ENCODE results near the gene TMEM179. TPM values are rescaled to one million over a fixed set of nuclear protein-coding genes. Genes with fewer than 3 reads are reported as not detected.

TMEM179 gene
- total and polyA plus RNA-seq, 2 of the 8 experiments (the other 6 are each of a cell fraction or from before 2014, with no cell fraction given) = 2.9 to 4.0 TPM

- no peak overlapping the region for H2BK15ac ChIP-seq (ENCODE audit: low read length)
- H3K56ac ChIP-seq (replicated peaks; ENCODE audit: insufficient read length, low read depth, low read length) = no peak overlapping the region
- H4K5ac ChIP-seq (ENCODE audit: insufficient read length, low read depth, low read length) = no peak overlapping the region
- H3K23me2 ChIP-seq (ENCODE audit: low read depth, low read length) = peaks cover 3% of the 10 kb centered on the region; the same call in 1 of the 2 replicates
- H3K27me3 ChIP-seq (replicated peaks in 1 of 4; ENCODE audit: control insufficient read depth in 3 of 4, extremely low read depth in 1 of 4, insufficient read depth in 3 of 4, low read length in 3 of 4) = no peaks in the 10 kb centered on the region
- no peak overlapping the region; the same call in 1 of the 2 replicates for H3K18ac ChIP-seq (ENCODE audit: extremely low read depth, low read length)
- WGBS, 2 experiments (ENCODE audit: extremely low coverage in 1 of 2, insufficient coverage in 1 of 2, insufficient read length in 1 of 2, insufficient replicate concordance in 2 of 2, low coverage in 1 of 2, low lambda C conversion rate in 2 of 2, missing lambda C conversion rate in 1 of 2) = 90% methylated on average over 19 of the region's 19 CpGs; no CpG with 5 or more reads in 1 of the 2 experiments
- H3K27ac ChIP-seq (ENCODE audit: low read depth, low read length) = no peak overlapping the region
- no peak overlapping the region for H2BK20ac ChIP-seq (ENCODE audit: low read length)
- no peak overlapping the region for H2AK5ac ChIP-seq (ENCODE audit: low read depth, low read length)
- DNase-seq (ENCODE audit: low read depth in 1 of 2, low spot score in 2 of 2) (no peak), FAIRE-seq (no peak)
- H4K8ac ChIP-seq (ENCODE audit: extremely low read depth, insufficient read depth, low read length) = peak overlapping the region; percentile 51; the same call in 1 of the 2 replicates
- H3K23ac ChIP-seq (ENCODE audit: insufficient read length) = no peak overlapping the region
- no peak overlapping the region for H2BK120ac ChIP-seq (replicated peaks; ENCODE audit: low read depth, low read length)
- H2BK5ac ChIP-seq (ENCODE audit: low read depth, low read length) = no peak overlapping the region
- no peak overlapping the region for H4K91ac ChIP-seq (replicated peaks; ENCODE audit: insufficient read length, low read length)
- no peaks in the 10 kb centered on the region for H3K4me1 ChIP-seq (replicated peaks in 1 of 4; ENCODE audit: control insufficient read depth in 3 of 4, insufficient read depth in 4 of 4, low read length in 3 of 4)
- no peak overlapping the region for H3K4me3 ChIP-seq (ENCODE audit: extremely low read depth in 1 of 4, insufficient read depth in 2 of 4, low read depth in 3 of 4, low read length in 4 of 4)
- no peak overlapping the region for H2AFZ ChIP-seq (ENCODE audit: low read length)
- H4K20me1 ChIP-seq (replicated peaks in 1 of 2; ENCODE audit: control insufficient read depth in 1 of 2, insufficient read depth in 2 of 2, low read length in 2 of 2) = peaks cover 0 to 4% of the 10 kb centered on the region in 2 experiments
- H3K36me3 ChIP-seq (ENCODE audit: control insufficient read depth in 2 of 4, insufficient read depth in 4 of 4, low read length in 3 of 4) = no peaks in the 10 kb centered on the region; a peak in 1 of 8 replicates
- H2BK12ac ChIP-seq (ENCODE audit: low read depth, low read length) = no peak overlapping the region
- H3K79me2 ChIP-seq (ENCODE audit: control insufficient read depth in 1 of 2, insufficient read depth in 2 of 2, low read length in 2 of 2) = no peaks in the 10 kb centered on the region
- no peak for TF ChIP-seq ATF2 (IDR thresholded peaks at IDR 0.05; ENCODE audit: low read length)
- ChIA-PET POLR2A (ENCODE audit: partially characterized antibody) (no interaction called here), CTCF (ENCODE audit: partially characterized antibody) (interaction anchor here (1.2 kb wide), 1 partner anchor 14 kb away, joined by 3 read pairs; no protein-coding TSS in a partner anchor)
- no peaks in the 10 kb centered on the region; the same call in 1 of the 2 replicates for H3K79me1 ChIP-seq (ENCODE audit: low read depth, low read length)
- no peaks in the 10 kb centered on the region for H3K9me3 ChIP-seq (ENCODE audit: insufficient read depth in 2 of 2, low read depth in 1 of 2, low read length in 1 of 2)
- no peak overlapping the region for H3K9ac ChIP-seq (replicated peaks in 1 of 4; ENCODE audit: extremely low read depth in 1 of 4, low read depth in 3 of 4, low read length in 3 of 4)
- no peak overlapping the region for H3K4me2 ChIP-seq (ENCODE audit: insufficient read depth in 1 of 2, low read depth in 2 of 2, low read length in 2 of 2)
- H3K14ac ChIP-seq (ENCODE audit: insufficient read length) = no peak overlapping the region
- H3K4ac ChIP-seq (replicated peaks; ENCODE audit: insufficient read length, low read depth, low read length) = no peak overlapping the region
Measured at GRCh38 chr14:104586832-104587620, 17.5 kb downstream of the TMEM179 start.

Data from H1 (cell line).